ENCODE results near the gene TIAL1. TPM values are rescaled to one million over a fixed set of nuclear protein-coding genes. Genes with fewer than 3 reads are reported as not detected.

Gene TIAL1
- total and polyA plus RNA-seq, 2 of the 13 experiments (the other 11 are each of a cell fraction or from before 2014, with no cell fraction given) = 31.5 to 148 TPM

- H3K4me1 ChIP-seq (ENCODE audit: insufficient read depth, low read length) = peaks cover 84% of the 10 kb centered on the region
- peak overlapping the region; percentile 70 for H2AFZ ChIP-seq (ENCODE audit: low read length)
- intact Hi-C loops (cut with micrococcal nuclease; ENCODE audit: unreplicated experiment) = no loop called here
- H3K4me3 ChIP-seq (replicated peaks in 1 of 3; ENCODE audit: insufficient read depth in 1 of 3, low read depth in 2 of 3, low read length in 3 of 3) = peak overlapping the region in 2 of 3 experiments; percentile 21 to 28; a peak in 2 of 6 replicates
- no peaks in the 10 kb centered on the region for H3K36me3 ChIP-seq (replicated peaks in 1 of 2; ENCODE audit: control insufficient read depth in 1 of 2, insufficient read depth in 2 of 2, low read length in 2 of 2)
- peak overlapping the region; percentile 49 for H3K27ac ChIP-seq (ENCODE audit: extremely low read length, insufficient read depth, low read length)
- DNase-seq (ENCODE audit: low spot score) = peak; percentile 48
- ChIA-PET POLR2A (interaction anchor here (1.0 to 1.3 kb wide), 3 partner anchors 9 to 28 kb away, joined by 3 to 4 read pairs (median 3); partner anchors contain the start of gene BAG3), CTCF (ENCODE audit: low intra/inter-chr PET ratio, low total read pairs) (no interaction called here)
- no peaks in the 10 kb centered on the region for H4K20me1 ChIP-seq (ENCODE audit: insufficient read depth, low read length)
- in situ Hi-C loops (cut with HindIII; ENCODE audit: extremely low pct_ligation_motif_present, low pct_unique_long_range_greater_than_20kb) = no loop called here
- no peaks in the 10 kb centered on the region; a peak in 1 of 5 replicates for H3K27me3 ChIP-seq (ENCODE audit: control insufficient read depth in 1 of 2, insufficient read depth in 2 of 2, low read length in 2 of 2)
- peak overlapping the region; percentile 89 for H3K4me2 ChIP-seq (ENCODE audit: low read depth, low read length)
- no TSS peak for BruUV-seq (replicated peaks)
- H3K79me2 ChIP-seq (ENCODE audit: insufficient read depth, low read length) = no peaks in the 10 kb centered on the region
- no peaks in the 10 kb centered on the region for H3K9me3 ChIP-seq (ENCODE audit: low read length)
- peak; percentile 29 for ATAC-seq
- WGBS (ENCODE audit: low lambda C conversion rate) = 10% methylated on average over 8 of the region's 8 CpGs
- FAIRE-seq = peak; percentile 59
- peak overlapping the region; percentile 47; the same call in 1 of the 2 replicates for H3K9ac ChIP-seq (ENCODE audit: insufficient read depth, low read depth, low read length)
- TF ChIP-seq HOXA5 (CRISPR knock-in tag; IDR thresholded peaks at IDR 0.05) (no peak), FOSL2 (CRISPR knock-in tag; IDR thresholded peaks at IDR 0.05) (0 out of 2 replicates have a peak, but pooled peaks have one; percentile 8), POLR2A (IDR thresholded peaks at IDR 0.05; ENCODE audit: insufficient read depth in 1 of 2, low read depth in 2 of 2, low read length in 2 of 2) (peak in 1 of 2 experiments; percentile 39; a peak in 1 of 4 replicates), HNF4A (CRISPR knock-in tag; IDR thresholded peaks at IDR 0.05) (peak; percentile 55; the same call in 1 of the 2 replicates), SOX6 (IDR thresholded peaks at IDR 0.05) (no peak), SOX6 (CRISPR knock-in tag; IDR thresholded peaks at IDR 0.05) (0 out of 2 replicates have a peak, but pooled peaks have one; percentile 24), ZNF24 (IDR thresholded peaks at IDR 0.05) (0 out of 2 replicates have a peak, but pooled peaks have one; percentile 42), CHD2 (IDR thresholded peaks at IDR 0.05; ENCODE audit: low read depth, low read length) (peak; percentile 52; the same call in 1 of the 2 replicates), HOXA3 (CRISPR knock-in tag; IDR thresholded peaks at IDR 0.05) (peak; percentile 18; the same call in 1 of the 2 replicates), ELF3 (CRISPR knock-in tag; IDR thresholded peaks at IDR 0.05) (peak; percentile 26; the same call in 1 of the 2 replicates), GLI4 (CRISPR knock-in tag; IDR thresholded peaks at IDR 0.05; ENCODE audit: borderline replicate concordance) (no peak), ZBTB7B (CRISPR knock-in tag; IDR thresholded peaks at IDR 0.05) (no peak), ZNF362 (CRISPR knock-in tag; IDR thresholded peaks at IDR 0.05; ENCODE audit: borderline replicate concordance) (peak; percentile 97), SAP130 (CRISPR knock-in tag; IDR thresholded peaks at IDR 0.05; ENCODE audit: low read depth) (peak; percentile 33), ZNF121 (CRISPR knock-in tag; IDR thresholded peaks at IDR 0.05) (peak; percentile 97), HNF4G (IDR thresholded peaks at IDR 0.05; ENCODE audit: borderline replicate concordance, low read depth, low read length) (0 out of 2 replicates have a peak, but pooled peaks have one; percentile 24), HNF4G (CRISPR knock-in tag; IDR thresholded peaks at IDR 0.05; ENCODE audit: borderline replicate concordance, low read depth) (no peak), KDM6A (CRISPR knock-in tag; IDR thresholded peaks at IDR 0.05; ENCODE audit: low read depth) (no peak)
- TF ChIP-seq, protein P1, sequence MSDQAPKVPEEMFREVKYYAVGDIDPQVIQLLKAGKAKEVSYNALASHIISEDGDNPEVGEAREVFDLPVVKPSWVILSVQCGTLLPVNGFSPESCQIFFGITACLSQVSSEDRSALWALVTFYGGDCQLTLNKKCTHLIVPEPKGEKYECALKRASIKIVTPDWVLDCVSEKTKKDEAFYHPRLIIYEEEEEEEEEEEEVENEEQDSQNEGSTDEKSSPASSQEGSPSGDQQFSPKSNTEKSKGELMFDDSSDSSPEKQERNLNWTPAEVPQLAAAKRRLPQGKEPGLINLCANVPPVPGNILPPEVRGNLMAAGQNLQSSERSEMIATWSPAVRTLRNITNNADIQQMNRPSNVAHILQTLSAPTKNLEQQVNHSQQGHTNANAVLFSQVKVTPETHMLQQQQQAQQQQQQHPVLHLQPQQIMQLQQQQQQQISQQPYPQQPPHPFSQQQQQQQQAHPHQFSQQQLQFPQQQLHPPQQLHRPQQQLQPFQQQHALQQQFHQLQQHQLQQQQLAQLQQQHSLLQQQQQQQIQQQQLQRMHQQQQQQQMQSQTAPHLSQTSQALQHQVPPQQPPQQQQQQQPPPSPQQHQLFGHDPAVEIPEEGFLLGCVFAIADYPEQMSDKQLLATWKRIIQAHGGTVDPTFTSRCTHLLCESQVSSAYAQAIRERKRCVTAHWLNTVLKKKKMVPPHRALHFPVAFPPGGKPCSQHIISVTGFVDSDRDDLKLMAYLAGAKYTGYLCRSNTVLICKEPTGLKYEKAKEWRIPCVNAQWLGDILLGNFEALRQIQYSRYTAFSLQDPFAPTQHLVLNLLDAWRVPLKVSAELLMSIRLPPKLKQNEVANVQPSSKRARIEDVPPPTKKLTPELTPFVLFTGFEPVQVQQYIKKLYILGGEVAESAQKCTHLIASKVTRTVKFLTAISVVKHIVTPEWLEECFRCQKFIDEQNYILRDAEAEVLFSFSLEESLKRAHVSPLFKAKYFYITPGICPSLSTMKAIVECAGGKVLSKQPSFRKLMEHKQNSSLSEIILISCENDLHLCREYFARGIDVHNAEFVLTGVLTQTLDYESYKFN (CRISPR knock-in tag; conservative IDR thresholded peaks at IDR 0.05) = peak; percentile 42; the same call in 1 of the 2 replicates
Measured at GRCh38 chr10:119640875-119641526, 44.2 kb upstream of the TIAL1 start.

Measured in HepG2 (cell line).